GM18907 (cell line): ENCODE data around the gene SPAG5.

Experiments used
- ATAC-seq: cut with Tn5 transposase; IDR thresholded peaks from one replicate; pipeline ENCODE4 v1.9.1; 2021; ENCODE audit warnings: mild to moderate bottlenecking, moderate library complexity; ENCODE audit not compliant: unreplicated experiment

SPAG5 gene

GRCh38 chr17:28573966-28574480 lies 24.8 kb downstream of the SPAG5 start:
- no peak for ATAC-seq

DNA sequence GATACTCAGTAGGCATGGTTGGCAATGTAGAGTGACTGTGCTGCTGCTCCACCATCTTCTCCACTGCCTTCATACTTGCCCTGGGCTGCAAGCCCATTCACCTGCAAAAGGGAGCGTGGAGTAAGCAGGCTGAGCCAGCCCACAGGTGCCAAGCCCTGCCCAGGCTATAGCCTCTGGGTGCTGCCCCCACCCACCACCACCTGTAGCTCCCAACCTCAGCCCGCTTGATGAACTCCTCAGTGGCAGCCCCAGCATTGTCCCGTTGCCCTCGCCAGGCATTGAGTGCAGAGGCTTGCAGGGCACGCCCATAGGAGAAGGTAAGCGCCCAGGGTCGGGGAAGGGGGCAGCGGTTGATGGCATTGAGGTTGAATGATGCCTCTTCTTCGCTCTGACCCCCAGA lies 25.3 kb downstream of the SPAG5 start:
- no peak for ATAC-seq

- no peak for ATAC-seq
Measured at GRCh38 chr17:28573040-28573380, 25.8 kb downstream of the SPAG5 start.

DNA sequence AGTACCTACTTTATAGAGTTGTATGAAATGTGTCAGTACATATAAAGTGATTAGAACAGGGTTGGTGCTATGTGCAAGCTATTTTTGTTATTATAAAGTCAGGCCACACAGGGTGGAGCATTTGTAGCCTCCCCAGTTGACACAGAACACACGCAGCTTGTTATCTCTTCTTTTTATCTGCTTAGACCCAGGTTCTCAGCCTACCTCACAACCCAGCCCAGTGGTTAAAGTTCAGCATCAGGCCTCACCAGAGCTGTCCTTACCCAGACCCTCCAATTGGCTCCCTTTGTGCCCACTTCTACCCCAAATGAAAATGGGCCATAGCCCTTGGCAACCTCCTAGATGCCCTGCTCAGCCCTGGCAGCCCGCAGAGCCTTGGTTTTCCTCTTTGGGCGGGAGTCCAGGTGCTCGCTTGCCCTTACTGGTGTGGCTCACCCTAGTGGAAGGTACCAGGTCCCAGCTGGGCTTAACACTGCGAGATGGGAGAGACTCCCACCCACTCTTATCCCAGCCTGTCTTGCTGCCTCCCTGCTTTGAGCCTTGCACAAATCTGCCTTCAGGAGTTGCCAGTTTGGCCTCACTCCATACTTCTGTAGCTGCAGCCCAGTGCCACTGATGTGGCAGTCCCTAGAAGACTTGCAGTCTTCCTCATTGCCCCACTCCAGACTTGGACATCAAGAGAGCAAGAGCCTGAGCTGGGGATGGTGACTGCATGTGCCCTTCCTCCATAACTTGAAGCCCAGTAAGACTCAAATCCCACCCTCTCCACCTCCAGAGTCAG lies 26.4 kb downstream of the SPAG5 start:
- no peak for ATAC-seq

DNA sequence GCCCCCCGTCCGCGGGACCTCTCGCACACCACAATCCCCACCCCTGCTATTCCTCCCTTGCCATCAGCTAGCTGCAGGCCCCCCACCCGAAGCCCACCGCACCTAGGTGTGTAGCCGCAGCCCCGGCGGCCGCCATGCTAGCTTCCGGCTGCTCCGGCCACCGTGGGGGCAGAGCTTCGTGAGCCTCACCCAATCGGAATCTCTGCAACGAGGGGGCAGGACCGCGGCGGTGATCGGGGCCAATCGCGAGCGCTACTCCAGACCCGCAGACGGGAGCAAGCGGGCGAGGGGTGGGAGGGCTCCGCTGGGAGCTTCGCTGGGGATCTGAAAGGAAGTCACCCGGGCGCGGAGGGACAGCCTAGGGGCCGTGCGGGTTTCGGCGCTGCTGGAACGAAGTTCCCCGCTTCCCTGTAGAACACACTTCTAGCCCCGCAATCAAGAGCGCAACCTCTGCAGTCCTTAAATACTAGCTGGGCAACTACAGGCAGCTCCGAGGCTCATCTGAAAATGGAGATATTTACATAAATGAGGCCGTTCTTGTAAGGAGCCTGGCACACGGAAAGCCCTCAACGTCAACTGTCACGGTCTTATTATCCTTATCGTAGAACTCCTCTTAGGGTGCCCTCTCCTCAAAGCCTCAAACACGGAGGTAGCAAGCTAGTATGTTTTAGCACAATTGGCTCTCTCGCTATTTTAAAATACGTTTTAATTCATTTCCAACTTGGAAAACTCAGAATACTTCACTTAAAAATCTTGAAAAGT lies 27.3 kb downstream of the SPAG5 start, which contains the start of gene PIGS:
Gene PIGS (minus strand): TSS at position 164 of the 762 bp plus-strand sequence. CDS start 28 bp downstream, at position 136.
- ATAC-seq, result peak; percentile 85

DNA sequence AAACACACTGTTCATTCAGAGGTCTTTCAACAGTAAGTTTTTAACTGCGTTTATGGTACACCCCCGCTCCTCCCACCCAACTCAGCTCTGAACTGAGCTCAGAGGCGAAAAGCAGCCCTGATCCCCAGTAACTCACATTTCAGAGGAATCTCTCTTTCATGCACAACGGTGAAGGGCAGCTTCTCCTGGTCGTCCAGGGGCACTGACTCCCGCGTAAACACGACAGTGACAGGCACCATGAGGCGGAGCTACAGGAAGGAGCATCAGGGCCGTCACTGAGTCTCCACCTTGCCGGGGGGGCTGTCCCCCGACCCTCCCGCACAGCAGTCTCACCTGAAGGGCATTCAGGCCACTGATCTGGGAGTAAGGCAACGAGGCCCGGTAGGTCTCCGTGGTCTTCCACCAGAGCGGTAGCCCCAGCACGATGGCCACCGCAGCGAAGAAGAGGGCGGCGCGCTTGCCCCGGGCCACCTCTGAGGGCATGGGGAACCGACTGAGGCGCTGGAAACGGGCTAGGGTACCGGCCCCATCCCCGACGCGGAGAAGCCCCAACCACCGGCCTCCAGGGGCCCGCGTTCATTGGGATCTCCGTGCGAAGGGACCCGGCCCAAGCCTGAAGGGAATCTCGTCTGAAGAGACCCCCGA lies 28.0 kb downstream of the SPAG5 start:
- ATAC-seq, result peak; percentile 24

DNA sequence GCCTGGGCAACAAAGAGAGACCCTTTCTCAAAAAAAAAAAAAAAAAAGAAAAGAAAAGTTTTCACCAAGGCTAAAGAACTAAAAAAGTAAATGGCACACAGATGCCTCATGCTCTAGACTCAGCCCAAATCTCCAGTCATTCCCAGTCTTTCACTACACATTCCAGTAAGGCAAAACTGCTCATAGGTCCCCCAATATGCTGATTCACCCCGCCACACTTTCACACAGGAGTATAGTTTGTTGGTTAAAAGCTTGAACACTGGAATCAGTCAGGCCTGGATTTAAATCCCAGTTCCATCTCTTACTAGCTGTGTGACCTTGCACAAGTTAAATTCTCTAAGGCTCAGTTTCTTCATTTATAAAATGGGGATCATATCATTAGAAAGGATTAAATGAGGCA lies 29.4 kb downstream of the SPAG5 start:
- ATAC-seq, result no peak

GRCh38 chr17:28567604-28568003 lies 31.2 kb downstream of the SPAG5 start:
- no peak for ATAC-seq

GRCh38 chr17:28563475-28563874 lies 35.4 kb downstream of the SPAG5 start:
- no peak for ATAC-seq

DNA sequence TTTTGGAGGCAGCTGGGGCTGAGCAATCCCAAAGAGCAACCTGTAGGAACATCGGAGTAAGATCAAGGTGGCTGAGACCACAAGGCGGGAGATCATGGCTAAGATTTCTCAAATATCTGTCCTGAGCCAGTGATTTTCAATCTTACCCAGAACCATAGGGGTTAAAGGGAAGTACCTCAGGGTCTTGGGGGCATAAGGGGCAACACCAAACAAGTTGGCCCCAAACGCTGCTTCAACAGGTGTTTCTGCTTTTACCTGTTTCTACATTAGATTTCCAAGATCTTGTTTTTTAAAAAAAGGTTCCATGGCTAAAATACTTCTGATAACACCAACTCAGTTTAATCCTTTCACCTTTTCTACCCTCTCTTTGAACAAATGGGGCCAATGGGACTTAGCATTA lies 43.8 kb downstream of the SPAG5 start:
- ATAC-seq, result no peak

DNA sequence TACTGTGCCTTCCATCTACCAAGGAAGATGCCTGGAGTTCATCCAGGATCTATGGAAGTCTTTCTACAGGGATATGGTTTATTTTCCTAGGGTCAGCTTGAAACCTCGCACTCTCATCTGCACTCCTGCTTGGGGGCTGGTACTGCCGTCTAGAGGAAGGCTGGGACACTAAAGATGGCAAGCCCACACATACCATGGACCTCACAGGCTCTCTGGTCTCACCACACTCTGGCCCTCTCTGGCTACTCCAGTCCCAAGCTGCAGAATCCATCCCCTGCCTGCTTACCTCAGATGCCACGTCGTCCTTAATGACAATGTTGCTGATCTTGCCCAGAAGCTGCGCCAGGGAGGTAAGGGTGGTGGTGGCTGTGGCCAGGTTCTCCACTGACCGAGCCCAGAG lies 44.3 kb downstream of the SPAG5 start:
- no peak for ATAC-seq

DNA sequence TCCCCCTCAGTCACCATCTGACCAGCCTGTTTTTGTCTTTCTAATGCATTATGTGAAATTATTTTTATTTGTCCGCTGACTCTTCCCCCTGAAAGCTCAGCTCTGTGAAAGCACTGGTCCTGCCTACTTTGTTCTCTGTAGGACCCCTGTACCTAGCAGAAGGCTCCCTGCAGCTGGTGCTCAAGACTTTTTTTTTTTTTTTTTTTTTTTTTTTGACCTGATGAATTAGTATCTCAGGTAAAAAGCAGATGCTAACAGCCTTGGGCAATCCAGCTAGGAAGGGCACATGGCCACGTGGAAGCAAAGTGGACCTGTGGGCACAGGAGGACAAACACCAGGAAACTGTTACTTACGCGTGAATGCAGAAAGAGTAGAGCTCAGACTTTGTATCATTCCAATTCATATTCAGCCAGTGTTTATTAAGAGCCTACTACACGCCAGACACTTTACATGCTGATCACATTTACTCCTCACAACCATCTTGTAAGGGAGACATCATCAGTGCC lies 45.8 kb downstream of the SPAG5 start:
- no peak for ATAC-seq

- ATAC-seq, result peak; percentile 45
Measured at GRCh38 chr17:28552176-28552999, 46.4 kb downstream of the SPAG5 start, which contains the start of gene UNC119. Gene UNC119 (minus strand): TSS chr17:28552624. CDS start chr17:28552557, 67 bp downstream.

- no peak for ATAC-seq
Measured at GRCh38 chr17:28551421-28552175, 47.2 kb downstream of the SPAG5 start.

GRCh38 chr17:28550858-28551257 lies 48.0 kb downstream of the SPAG5 start:
- no peak for ATAC-seq

- ATAC-seq, result no peak
Measured at GRCh38 chr17:28549236-28550132, 49.3 kb downstream of the SPAG5 start.

DNA sequence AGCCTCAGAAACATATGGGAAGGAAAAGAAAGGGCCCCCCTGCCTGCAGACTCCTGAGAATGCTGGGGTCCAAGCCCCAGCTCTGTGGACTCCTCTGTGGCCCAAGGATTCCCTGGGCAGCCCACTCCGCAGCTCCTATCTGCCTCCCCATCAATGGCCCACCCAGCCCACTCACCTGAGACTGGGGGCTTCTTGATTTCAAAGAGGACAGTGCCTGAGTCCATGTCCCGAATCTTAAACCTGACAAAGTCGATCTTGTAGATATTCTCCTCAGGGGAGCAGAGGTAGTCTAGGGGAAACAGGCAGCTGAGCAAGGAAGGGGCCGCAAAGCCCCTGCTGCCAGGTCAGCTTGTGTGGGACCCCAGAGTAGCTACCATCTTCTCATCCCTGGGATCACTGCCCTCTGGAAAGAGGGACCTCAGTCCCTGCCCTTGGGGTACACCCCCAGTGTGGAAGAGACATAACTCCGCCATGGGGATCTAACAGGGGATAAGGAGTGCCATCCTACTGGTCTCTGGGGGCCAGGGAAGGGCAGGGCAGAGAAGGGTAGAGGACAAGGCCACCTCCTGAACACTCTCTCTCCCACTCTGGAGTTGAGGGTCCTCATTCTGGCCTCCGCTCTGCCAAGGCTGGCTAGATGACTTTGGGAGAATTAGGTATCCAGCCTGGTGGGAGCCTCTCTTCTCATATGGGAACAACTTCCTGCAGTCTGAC lies 50.3 kb downstream of the SPAG5 start:
- no peak for ATAC-seq
